ENCODE data around the gene FAM3B. TPM values are rescaled to one million over a fixed set of nuclear protein-coding genes. Genes with fewer than 3 reads are reported as not detected.
A peak's percentile ranks its signal among the peaks of the same experiment; 100 is the strongest.

FAM3B gene
- total RNA-seq, 1 donor from 2014 or later, result not detected

DNA sequence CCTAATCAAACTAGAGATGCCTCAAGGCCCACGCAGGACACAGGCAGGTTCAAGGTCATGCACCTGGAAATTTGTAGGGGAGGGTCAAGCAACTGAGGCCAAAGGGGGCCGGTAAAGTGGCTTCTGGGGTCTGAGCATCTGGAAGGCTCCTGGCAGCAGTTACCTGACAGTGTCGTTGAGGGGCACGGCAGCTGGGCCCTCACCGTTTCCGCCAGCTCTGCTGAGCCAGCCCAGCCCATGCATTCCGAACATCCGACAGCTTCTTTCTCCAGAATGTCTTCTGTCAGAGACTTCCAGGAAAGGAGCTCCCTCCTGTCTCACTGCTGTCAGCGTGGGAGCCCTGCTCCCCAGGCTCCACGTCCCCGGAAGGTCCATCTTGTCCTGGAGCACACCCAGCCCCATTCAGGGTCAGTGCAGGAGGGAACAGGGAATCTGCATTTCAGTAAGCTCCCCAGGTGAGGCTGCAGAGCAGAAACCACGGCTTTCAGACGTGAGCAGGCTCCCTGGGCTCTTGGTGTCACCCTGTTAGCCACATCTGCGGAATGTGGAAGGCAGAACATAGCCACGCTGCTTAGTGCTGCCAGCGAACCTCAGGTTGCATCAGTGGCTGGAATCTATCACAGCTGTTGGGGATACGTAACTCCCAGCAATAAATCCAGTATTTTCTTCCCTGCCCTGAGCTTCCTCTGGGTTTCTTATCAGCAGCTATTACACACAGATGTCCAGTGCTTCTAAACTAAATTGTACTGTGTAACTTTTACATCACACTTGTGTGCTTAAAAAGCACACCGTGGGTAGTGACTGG is 36.3 kb upstream of the FAM3B start:
- peaks cover 5% of the 10 kb centered on the region for H3K27me3 Mint-ChIP-seq (ENCODE audit: low read depth)
- no peak overlapping the region for H3K4me3 Mint-ChIP-seq (ENCODE audit: unreplicated experiment)
- TF ChIP-seq, protein P1, sequence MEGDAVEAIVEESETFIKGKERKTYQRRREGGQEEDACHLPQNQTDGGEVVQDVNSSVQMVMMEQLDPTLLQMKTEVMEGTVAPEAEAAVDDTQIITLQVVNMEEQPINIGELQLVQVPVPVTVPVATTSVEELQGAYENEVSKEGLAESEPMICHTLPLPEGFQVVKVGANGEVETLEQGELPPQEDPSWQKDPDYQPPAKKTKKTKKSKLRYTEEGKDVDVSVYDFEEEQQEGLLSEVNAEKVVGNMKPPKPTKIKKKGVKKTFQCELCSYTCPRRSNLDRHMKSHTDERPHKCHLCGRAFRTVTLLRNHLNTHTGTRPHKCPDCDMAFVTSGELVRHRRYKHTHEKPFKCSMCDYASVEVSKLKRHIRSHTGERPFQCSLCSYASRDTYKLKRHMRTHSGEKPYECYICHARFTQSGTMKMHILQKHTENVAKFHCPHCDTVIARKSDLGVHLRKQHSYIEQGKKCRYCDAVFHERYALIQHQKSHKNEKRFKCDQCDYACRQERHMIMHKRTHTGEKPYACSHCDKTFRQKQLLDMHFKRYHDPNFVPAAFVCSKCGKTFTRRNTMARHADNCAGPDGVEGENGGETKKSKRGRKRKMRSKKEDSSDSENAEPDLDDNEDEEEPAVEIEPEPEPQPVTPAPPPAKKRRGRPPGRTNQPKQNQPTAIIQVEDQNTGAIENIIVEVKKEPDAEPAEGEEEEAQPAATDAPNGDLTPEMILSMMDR (IDR thresholded peaks at IDR 0.05), result no peak
- H3K27ac Mint-ChIP-seq (ENCODE audit: unreplicated experiment), result no peak overlapping the region
- peaks cover 16% of the 10 kb centered on the region for H3K4me1 Mint-ChIP-seq (ENCODE audit: low read depth)
- H3K36me3 Mint-ChIP-seq (ENCODE audit: low read depth), result peaks cover 16% of the 10 kb centered on the region
- DNase-seq (ENCODE audit: low spot score), result no peak
- H3K9me3 Mint-ChIP-seq (ENCODE audit: low read depth), result no peaks in the 10 kb centered on the region

DNA sequence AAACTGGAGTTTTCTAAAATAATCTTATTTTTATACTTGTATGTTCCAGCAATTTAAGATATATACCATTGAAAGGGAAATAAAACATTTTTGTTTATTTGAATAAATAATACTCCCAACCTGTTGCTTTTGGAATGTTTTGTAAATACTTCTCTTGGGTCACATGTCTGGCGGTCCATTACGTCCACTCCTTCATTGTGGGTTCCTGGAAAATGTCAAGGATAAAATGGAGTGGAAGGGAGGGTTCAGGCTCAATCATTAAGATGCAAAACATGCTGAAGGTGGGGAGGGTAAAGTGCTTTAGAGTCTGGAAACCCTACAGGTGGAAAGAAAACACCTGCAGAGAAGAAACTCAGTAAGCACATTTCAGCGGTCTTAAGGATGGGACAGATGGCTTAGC is 34.2 kb upstream of the FAM3B start:
- Mint-ChIP-seq H3K4me3 (ENCODE audit: unreplicated experiment) (no peak overlapping the region), H3K36me3 (ENCODE audit: low read depth) (peaks cover 3% of the 10 kb centered on the region), H3K27ac (ENCODE audit: unreplicated experiment) (no peak overlapping the region), H3K9me3 (ENCODE audit: low read depth) (no peaks in the 10 kb centered on the region), H3K4me1 (ENCODE audit: low read depth) (peaks cover 12% of the 10 kb centered on the region), H3K27me3 (ENCODE audit: low read depth) (peaks cover 5% of the 10 kb centered on the region)
- DNase-seq (ENCODE audit: low spot score), result no peak
- TF ChIP-seq, protein P1 (IDR thresholded peaks at IDR 0.05), result no peak

DNA sequence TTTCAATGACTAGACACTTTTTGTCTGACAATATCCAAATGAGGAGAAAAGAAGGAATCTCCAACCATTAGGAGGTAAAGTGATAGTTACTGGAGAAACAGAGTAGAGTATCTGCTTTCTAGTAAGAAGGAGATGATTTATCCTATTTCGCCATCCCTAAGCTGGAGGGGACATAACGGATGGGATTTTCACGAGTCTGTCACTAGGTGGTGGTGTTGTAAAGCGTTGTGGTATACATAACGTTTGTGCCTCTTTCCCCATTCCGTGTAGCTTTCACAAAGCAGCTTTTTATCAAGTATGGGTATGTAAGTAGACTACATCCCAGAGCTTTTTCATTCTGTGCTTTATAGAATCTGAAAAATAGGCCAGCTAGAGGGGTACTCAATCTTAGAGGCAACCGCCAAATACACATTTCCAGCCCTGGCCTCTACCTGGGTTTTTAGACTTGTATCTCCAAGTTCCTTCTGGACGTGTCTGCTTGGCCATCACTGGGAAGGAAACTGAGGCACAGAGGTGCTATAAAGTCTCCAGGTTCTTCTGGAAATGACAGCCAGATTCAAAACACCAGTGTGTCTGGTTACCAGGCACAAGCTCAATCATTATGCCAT is 33.3 kb upstream of the FAM3B start:
- H3K9me3 Mint-ChIP-seq (ENCODE audit: low read depth), result no peaks in the 10 kb centered on the region
- DNase-seq (ENCODE audit: low spot score), result no peak

DNA sequence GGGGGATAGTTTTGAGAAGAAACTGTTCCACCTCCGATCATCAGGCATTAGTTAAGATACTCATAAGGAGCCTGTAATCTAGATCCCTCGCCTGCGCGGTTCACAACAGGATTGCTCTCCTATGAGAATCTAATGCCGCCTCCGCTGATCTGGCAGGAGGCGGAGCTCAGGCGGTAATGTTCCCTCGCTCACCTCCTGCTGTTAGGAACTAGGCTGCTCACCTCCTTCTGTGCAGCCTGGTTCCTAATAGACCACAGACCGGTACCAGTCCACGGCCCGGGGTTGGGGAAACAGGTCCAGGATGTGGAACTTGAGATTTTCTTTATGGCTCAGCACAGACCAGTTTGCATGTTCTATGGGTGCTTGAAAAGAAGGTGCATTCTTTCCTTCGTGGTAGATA is 27.2 kb upstream of the FAM3B start:
- TF ChIP-seq, protein P1 (IDR thresholded peaks at IDR 0.05), result no peak
- Mint-ChIP-seq H3K27me3 (ENCODE audit: low read depth) (peaks cover 20% of the 10 kb centered on the region), H3K36me3 (ENCODE audit: low read depth) (no peaks in the 10 kb centered on the region), H3K9me3 (ENCODE audit: low read depth) (no peaks in the 10 kb centered on the region), H3K4me3 (ENCODE audit: unreplicated experiment) (no peak overlapping the region), H3K4me1 (ENCODE audit: low read depth) (peaks cover 3% of the 10 kb centered on the region), H3K27ac (ENCODE audit: unreplicated experiment) (no peak overlapping the region)
- DNase-seq (ENCODE audit: low spot score), result no peak

More for the DNA sequence above, 33.3 kb upstream of the FAM3B start:
- Mint-ChIP-seq H3K4me3 (ENCODE audit: unreplicated experiment) (no peak overlapping the region), H3K36me3 (ENCODE audit: low read depth) (no peaks in the 10 kb centered on the region), H3K4me1 (ENCODE audit: low read depth) (peaks cover 3% of the 10 kb centered on the region), H3K27ac (ENCODE audit: unreplicated experiment) (no peak overlapping the region), H3K27me3 (ENCODE audit: low read depth) (peaks cover 5% of the 10 kb centered on the region)
- TF ChIP-seq, protein P1 (IDR thresholded peaks at IDR 0.05), result peak; percentile 95

DNA sequence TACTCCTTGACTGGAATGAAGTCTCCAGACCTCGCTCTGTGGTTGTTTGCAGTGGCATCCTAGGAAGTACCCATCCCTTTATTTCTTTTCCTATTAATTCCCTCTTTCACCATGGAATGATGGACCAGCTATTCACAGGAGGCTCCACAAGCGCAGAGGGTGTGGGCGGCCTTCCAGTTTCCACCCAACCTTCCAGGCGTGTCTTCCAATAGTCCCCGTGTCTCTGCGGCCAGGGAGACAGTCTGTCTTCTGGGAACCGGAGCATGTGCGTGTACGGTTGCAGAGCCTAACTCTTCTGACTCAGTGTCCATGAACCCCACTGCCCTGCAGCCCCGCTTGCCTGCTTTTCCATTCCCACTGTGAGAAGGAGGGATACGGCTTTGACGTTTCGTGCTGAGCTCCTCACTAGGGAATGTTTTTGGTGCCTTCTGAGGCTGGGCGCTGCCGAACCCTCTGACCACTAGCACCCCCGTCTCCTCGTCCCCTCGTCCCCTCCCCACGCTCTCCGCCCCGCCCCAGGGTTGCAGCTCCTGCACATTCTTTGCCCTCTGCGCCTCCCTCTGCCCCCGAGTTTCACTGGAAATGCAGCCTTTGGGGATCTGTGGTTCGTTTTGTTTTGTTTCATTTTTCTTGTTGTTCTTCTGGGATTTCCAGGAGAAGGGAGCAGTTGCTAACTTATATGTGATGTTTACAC is 26.3 kb upstream of the FAM3B start:
- Mint-ChIP-seq H3K4me3 (ENCODE audit: unreplicated experiment) (no peak overlapping the region), H3K9me3 (ENCODE audit: low read depth) (no peaks in the 10 kb centered on the region), H3K27me3 (ENCODE audit: low read depth) (peaks cover 23% of the 10 kb centered on the region), H3K27ac (ENCODE audit: unreplicated experiment) (no peak overlapping the region), H3K4me1 (ENCODE audit: low read depth) (peaks cover 3% of the 10 kb centered on the region), H3K36me3 (ENCODE audit: low read depth) (no peaks in the 10 kb centered on the region)
- no peak for DNase-seq (ENCODE audit: low spot score)
- TF ChIP-seq, protein P1 (IDR thresholded peaks at IDR 0.05), result no peak

Measured in chondrocyte (in vitro differentiated cells).